ENCODE results near the gene COPRS.

COPRS gene, protein sequence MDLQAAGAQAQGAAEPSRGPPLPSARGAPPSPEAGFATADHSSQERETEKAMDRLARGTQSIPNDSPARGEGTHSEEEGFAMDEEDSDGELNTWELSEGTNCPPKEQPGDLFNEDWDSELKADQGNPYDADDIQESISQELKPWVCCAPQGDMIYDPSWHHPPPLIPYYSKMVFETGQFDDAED

DNA sequence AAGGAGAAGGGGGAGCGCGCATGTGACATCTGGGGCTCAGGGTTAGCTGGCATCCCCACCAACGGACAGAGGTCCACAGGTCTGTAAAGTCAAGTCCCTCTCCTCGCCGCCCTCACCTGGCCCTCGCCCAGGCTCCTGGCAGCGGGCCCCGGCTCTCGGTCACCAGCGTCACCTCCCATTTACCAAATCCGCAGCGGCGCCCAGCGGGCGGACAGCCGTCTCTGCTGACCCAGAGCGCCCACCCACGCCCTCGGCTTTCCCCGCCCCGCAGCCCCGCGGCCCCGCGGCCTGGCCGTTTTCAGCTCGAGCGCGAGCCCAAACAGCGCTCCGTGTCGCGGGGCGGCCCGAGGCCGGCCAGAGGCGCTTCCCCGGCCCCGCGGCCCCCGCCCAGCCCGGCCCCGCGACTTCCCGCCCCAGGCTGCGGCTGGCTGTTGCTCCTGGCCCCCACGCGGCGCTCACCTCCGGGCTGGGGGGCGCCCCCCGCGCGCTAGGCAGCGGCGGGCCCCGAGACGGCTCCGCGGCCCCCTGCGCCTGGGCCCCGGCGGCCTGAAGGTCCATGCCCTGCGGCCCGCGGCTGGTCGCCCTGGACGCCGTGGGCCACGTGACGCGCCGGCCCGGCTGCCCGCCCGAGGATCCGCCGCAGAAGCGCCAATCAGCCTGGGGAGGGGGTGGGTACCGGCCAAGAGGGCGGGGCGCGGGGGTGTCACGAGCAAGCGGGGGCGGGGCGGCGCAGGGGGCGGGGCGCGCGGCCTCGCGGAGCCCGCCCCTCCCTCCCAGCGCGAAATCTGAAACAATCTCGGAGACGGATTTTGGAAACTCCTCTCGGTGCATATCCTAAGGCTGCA lies at the start of gene COPRS:
Gene COPRS (minus strand): TSS at position 603 of the 845 bp plus-strand sequence. CDS start 45 bp downstream, at position 558.
- peak within 1 kb of the TSS; percentile 74 for H3K4me3 ChIP-seq (ENCODE audit: low read depth, low read length)
- peak; percentile 90 for DNase-seq (ENCODE audit: low read depth)
- TF ChIP-seq, protein P1, sequence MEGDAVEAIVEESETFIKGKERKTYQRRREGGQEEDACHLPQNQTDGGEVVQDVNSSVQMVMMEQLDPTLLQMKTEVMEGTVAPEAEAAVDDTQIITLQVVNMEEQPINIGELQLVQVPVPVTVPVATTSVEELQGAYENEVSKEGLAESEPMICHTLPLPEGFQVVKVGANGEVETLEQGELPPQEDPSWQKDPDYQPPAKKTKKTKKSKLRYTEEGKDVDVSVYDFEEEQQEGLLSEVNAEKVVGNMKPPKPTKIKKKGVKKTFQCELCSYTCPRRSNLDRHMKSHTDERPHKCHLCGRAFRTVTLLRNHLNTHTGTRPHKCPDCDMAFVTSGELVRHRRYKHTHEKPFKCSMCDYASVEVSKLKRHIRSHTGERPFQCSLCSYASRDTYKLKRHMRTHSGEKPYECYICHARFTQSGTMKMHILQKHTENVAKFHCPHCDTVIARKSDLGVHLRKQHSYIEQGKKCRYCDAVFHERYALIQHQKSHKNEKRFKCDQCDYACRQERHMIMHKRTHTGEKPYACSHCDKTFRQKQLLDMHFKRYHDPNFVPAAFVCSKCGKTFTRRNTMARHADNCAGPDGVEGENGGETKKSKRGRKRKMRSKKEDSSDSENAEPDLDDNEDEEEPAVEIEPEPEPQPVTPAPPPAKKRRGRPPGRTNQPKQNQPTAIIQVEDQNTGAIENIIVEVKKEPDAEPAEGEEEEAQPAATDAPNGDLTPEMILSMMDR (IDR thresholded peaks at IDR 0.05; ENCODE audit: low read depth, low read length): no peak
- TF ChIP-seq POLR2A (IDR thresholded peaks at IDR 0.05; ENCODE audit: extremely low read depth, insufficient read length) (peak; percentile 53), MAX (IDR thresholded peaks at IDR 0.05; ENCODE audit: low read depth, low read length) (peak; percentile 82), MYC (IDR thresholded peaks at IDR 0.05; ENCODE audit: low read depth, low read length) (no peak; the same call in 1 of the 2 replicates)

DNA sequence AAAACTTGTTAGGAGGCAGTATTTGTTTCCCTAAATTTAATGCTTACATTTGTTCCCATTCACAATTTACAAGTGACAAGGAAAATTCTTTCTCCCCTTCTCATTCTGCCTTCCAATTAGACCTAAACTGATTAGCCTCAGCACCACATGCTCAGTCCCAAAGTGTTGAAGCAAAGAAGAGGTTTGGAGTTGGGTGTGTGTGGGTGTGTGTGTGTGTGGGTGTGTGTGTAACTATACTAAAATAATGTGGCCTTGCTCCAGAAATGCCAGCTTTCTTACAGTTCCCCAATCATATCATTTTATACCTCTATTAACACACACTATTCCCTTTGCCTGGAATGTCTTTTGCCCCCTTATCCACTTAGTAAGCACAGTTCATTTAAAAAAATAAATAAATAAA lies 49.3 kb upstream of the COPRS start:
- DNase-seq (ENCODE audit: low read depth): no peak
- TF ChIP-seq POLR2A (IDR thresholded peaks at IDR 0.05; ENCODE audit: extremely low read depth, insufficient read length): no peak
- no peak for TF ChIP-seq MYC (IDR thresholded peaks at IDR 0.05; ENCODE audit: low read depth, low read length)
- TF ChIP-seq, protein P1 (IDR thresholded peaks at IDR 0.05; ENCODE audit: low read depth, low read length): no peak

DNA sequence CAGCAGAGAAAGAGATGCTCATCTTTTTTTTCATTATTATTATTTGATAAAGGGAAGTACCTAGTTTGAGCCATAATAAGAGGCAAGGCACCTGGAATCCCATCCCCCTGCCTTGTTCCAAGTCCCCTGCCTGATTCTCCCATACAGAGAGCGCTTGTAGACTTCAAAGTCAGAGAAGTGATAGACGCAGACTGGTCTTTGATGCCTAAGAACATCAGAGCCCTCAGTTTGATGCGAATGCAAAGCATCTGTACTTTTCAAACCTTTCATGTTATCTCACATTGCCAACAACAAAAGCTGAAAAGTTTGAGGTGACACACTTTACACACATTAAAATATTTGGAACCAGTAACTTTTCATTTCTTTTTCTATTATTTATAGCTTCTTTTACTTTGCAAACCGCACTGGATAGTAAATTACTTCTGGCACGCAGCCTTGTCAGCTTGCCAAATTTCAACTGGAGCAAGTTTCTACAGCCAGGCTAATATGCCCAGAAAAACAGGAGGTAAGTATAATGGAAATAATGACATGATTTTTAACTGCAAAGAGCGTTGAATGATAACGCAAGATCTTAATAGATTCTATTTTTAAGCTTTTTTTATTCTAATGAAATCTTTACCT lies 48.4 kb upstream of the COPRS start:
- no peak for DNase-seq (ENCODE audit: low read depth)
- no peak overlapping the region for H3K4me3 ChIP-seq (ENCODE audit: low read depth, low read length)
- TF ChIP-seq, protein P1 (IDR thresholded peaks at IDR 0.05; ENCODE audit: low read depth, low read length): no peak
- TF ChIP-seq POLR2A (IDR thresholded peaks at IDR 0.05; ENCODE audit: extremely low read depth, insufficient read length): no peak
- TF ChIP-seq MAX (IDR thresholded peaks at IDR 0.05; ENCODE audit: low read depth, low read length): no peak
- no peak for TF ChIP-seq MYC (IDR thresholded peaks at IDR 0.05; ENCODE audit: low read depth, low read length)

More for the DNA sequence above, 49.3 kb upstream of the COPRS start:
- H3K4me3 ChIP-seq (ENCODE audit: low read depth, low read length): no peak overlapping the region

DNA sequence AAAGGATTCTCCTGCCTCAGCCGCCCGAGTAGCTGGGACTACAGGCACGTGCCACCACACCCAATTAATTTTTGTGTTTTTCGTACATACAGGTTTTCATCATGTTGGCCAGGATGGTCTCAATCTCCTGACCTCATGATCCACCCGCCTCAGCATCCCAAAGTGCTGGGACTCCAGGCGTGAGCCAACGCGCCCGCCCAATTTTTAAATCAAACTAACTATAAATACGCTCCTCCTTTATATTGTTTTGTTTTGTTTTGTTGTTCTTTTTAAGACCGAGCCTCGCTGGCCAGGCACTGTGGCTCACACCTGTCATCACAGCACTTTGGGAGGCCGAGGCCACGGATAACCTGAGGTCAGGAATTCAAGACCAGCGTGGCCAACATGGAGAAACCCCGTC lies 44.4 kb upstream of the COPRS start:
- DNase-seq (ENCODE audit: low read depth): no peak
- H3K4me3 ChIP-seq (ENCODE audit: low read depth, low read length): no peak overlapping the region
- TF ChIP-seq POLR2A (IDR thresholded peaks at IDR 0.05; ENCODE audit: extremely low read depth, insufficient read length) (no peak), MAX (IDR thresholded peaks at IDR 0.05; ENCODE audit: low read depth, low read length) (no peak), MYC (IDR thresholded peaks at IDR 0.05; ENCODE audit: low read depth, low read length) (no peak)
- TF ChIP-seq, protein P1 (IDR thresholded peaks at IDR 0.05; ENCODE audit: low read depth, low read length): no peak

GRCh38 chr17:31902693-31903092 lies 43.6 kb upstream of the COPRS start:
- H3K4me3 ChIP-seq (ENCODE audit: low read depth, low read length): no peak overlapping the region
- TF ChIP-seq MYC (IDR thresholded peaks at IDR 0.05; ENCODE audit: low read depth, low read length) (no peak), MAX (IDR thresholded peaks at IDR 0.05; ENCODE audit: low read depth, low read length) (no peak), POLR2A (IDR thresholded peaks at IDR 0.05; ENCODE audit: extremely low read depth, insufficient read length) (no peak)
- TF ChIP-seq, protein P1 (IDR thresholded peaks at IDR 0.05; ENCODE audit: low read depth, low read length): no peak
- no peak for DNase-seq (ENCODE audit: low read depth)

Data from NB4 (cell line).